Measurements from ENCODE around the gene NFKB2.

The NFKB2 gene

GRCh38 chr10:102404361-102405107 is 9.0 kb downstream of the NFKB2 start:
- ChIA-PET CTCF (interaction anchor here (0.5 to 1.2 kb wide), 6 partner anchors 9 to 929 kb away, joined by 3 to 5 read pairs (median 3); partner anchors contain the start of genes CUEDC2 and NFKB2), POLR2A (interaction anchor here (0.6 kb wide), 1 partner anchor 173 kb away, joined by 3 read pairs; no protein-coding TSS in a partner anchor)
- TF ChIP-seq SUZ12 (IDR thresholded peaks at IDR 0.05) = no peak
- TF ChIP-seq FOXK2 (IDR thresholded peaks at IDR 0.05) = no peak
- TF ChIP-seq PKNOX1 (IDR thresholded peaks at IDR 0.05) = no peak
- no peak for TF ChIP-seq LEF1 (IDR thresholded peaks at IDR 0.05; ENCODE audit: borderline replicate concordance)
- TF ChIP-seq HDGF (IDR thresholded peaks at IDR 0.05; ENCODE audit: borderline replicate concordance) = no peak
- no peak for TF ChIP-seq NFRKB (IDR thresholded peaks at IDR 0.05)
- no peak for TF ChIP-seq ZNF384 (IDR thresholded peaks at IDR 0.05)
- TF ChIP-seq SP1 (IDR thresholded peaks at IDR 0.05) = no peak
- TF ChIP-seq CTBP1 (IDR thresholded peaks at IDR 0.05; ENCODE audit: borderline replicate concordance) = no peak
- no peak for TF ChIP-seq L3MBTL2 (conservative IDR thresholded peaks at IDR 0.05)
- TF ChIP-seq BHLHE40 (IDR thresholded peaks at IDR 0.05; ENCODE audit: borderline replicate concordance) = no peak
- TF ChIP-seq ELF4 (IDR thresholded peaks at IDR 0.05) = no peak
- no peak for TF ChIP-seq TARDBP (IDR thresholded peaks at IDR 0.05)
- no peak for DNase-seq (ENCODE audit: extremely low spot score)

- CTCF ChIA-PET = interaction anchor here (0.5 to 1.2 kb wide), 3 partner anchors 11 to 929 kb away, joined by 3 read pairs; no protein-coding TSS in a partner anchor
- no peak for DNase-seq (ENCODE audit: extremely low spot score)
- POLR2A ChIA-PET = interaction anchor here (1.3 kb wide), 1 partner anchor 15 kb away, joined by 4 read pairs; the partner anchor contains the start of gene FBXL15
- TF ChIP-seq FOXA1 (IDR thresholded peaks at IDR 0.05) (no peak), ELF4 (IDR thresholded peaks at IDR 0.05) (no peak), L3MBTL2 (conservative IDR thresholded peaks at IDR 0.05) (no peak), ZNF384 (IDR thresholded peaks at IDR 0.05) (no peak), ARNT (IDR thresholded peaks at IDR 0.05) (no peak), LEF1 (IDR thresholded peaks at IDR 0.05; ENCODE audit: borderline replicate concordance) (no peak), HDGF (IDR thresholded peaks at IDR 0.05; ENCODE audit: borderline replicate concordance) (no peak), NFRKB (IDR thresholded peaks at IDR 0.05) (no peak), BHLHE40 (IDR thresholded peaks at IDR 0.05; ENCODE audit: borderline replicate concordance) (no peak), PKNOX1 (IDR thresholded peaks at IDR 0.05) (no peak), CTBP1 (IDR thresholded peaks at IDR 0.05; ENCODE audit: borderline replicate concordance) (no peak), SP1 (IDR thresholded peaks at IDR 0.05) (no peak), SUZ12 (IDR thresholded peaks at IDR 0.05) (no peak), TARDBP (IDR thresholded peaks at IDR 0.05) (no peak), FOXM1 (IDR thresholded peaks at IDR 0.05; ENCODE audit: borderline replicate concordance) (no peak), FOXK2 (IDR thresholded peaks at IDR 0.05) (no peak)
Observed at GRCh38 chr10:102405108-102405571, 9.6 kb downstream of the NFKB2 start.

GRCh38 chr10:102405632-102406031 is 10.1 kb downstream of the NFKB2 start:
- ChIA-PET CTCF (no interaction called here), POLR2A (interaction anchor here (0.6 to 1.3 kb wide), 2 partner anchors 15 to 45 kb away, joined by 4 read pairs; partner anchors contain the start of gene FBXL15)
- DNase-seq (ENCODE audit: extremely low spot score) = no peak
- TF ChIP-seq SUZ12 (IDR thresholded peaks at IDR 0.05) (no peak), SP1 (IDR thresholded peaks at IDR 0.05) (no peak), L3MBTL2 (conservative IDR thresholded peaks at IDR 0.05) (no peak), NFRKB (IDR thresholded peaks at IDR 0.05) (no peak), ZNF384 (IDR thresholded peaks at IDR 0.05) (no peak), CTBP1 (IDR thresholded peaks at IDR 0.05; ENCODE audit: borderline replicate concordance) (no peak), LEF1 (IDR thresholded peaks at IDR 0.05; ENCODE audit: borderline replicate concordance) (no peak), TARDBP (IDR thresholded peaks at IDR 0.05) (no peak), FOXK2 (IDR thresholded peaks at IDR 0.05) (no peak), HDGF (IDR thresholded peaks at IDR 0.05; ENCODE audit: borderline replicate concordance) (no peak), PKNOX1 (IDR thresholded peaks at IDR 0.05) (no peak), FOXM1 (IDR thresholded peaks at IDR 0.05; ENCODE audit: borderline replicate concordance) (no peak), BHLHE40 (IDR thresholded peaks at IDR 0.05; ENCODE audit: borderline replicate concordance) (no peak), ELF4 (IDR thresholded peaks at IDR 0.05) (no peak), ARNT (IDR thresholded peaks at IDR 0.05) (no peak), FOXA1 (IDR thresholded peaks at IDR 0.05) (no peak)

- no peak for DNase-seq (ENCODE audit: extremely low spot score)
- no peak for TF ChIP-seq ARNT (IDR thresholded peaks at IDR 0.05)
- TF ChIP-seq ZNF384 (IDR thresholded peaks at IDR 0.05) = no peak
- no peak for TF ChIP-seq FOXK2 (IDR thresholded peaks at IDR 0.05)
- no peak for TF ChIP-seq ELF4 (IDR thresholded peaks at IDR 0.05)
- TF ChIP-seq FOXM1 (IDR thresholded peaks at IDR 0.05; ENCODE audit: borderline replicate concordance) = no peak
- TF ChIP-seq NFRKB (IDR thresholded peaks at IDR 0.05) = no peak
- no peak for TF ChIP-seq CTBP1 (IDR thresholded peaks at IDR 0.05; ENCODE audit: borderline replicate concordance)
- TF ChIP-seq BHLHE40 (IDR thresholded peaks at IDR 0.05; ENCODE audit: borderline replicate concordance) = no peak
- no peak for TF ChIP-seq SUZ12 (IDR thresholded peaks at IDR 0.05)
- TF ChIP-seq FOXA1 (IDR thresholded peaks at IDR 0.05) = no peak
- no peak for TF ChIP-seq TARDBP (IDR thresholded peaks at IDR 0.05)
- TF ChIP-seq SP1 (IDR thresholded peaks at IDR 0.05) = no peak
- TF ChIP-seq L3MBTL2 (conservative IDR thresholded peaks at IDR 0.05) = no peak
- TF ChIP-seq PKNOX1 (IDR thresholded peaks at IDR 0.05) = no peak
- ChIA-PET POLR2A (no interaction called here), CTCF (no interaction called here)
Observed at GRCh38 chr10:102406815-102407214, 11.3 kb downstream of the NFKB2 start.

Measured in HEK293T (cell line).